Breast epithelium (tissue), 4 donors: Measurements from ENCODE around the gene TPST1. TPM values are rescaled to one million over a fixed set of nuclear protein-coding genes. Genes with fewer than 3 reads are reported as not detected.
A peak's percentile ranks its signal among the peaks of the same experiment; 100 is the strongest.

ENCODE experiments used
- DNase-seq, 2 donors: peaks; one replicate each; pipeline ENCODE4 v3.0.0-alpha.2; 2019; ENCODE audit warnings: low spot score in 2 of 2
- H3K27ac ChIP-seq, 2 donors: fragments of 200-600 bp; sonication (generic) in 1 of 2; one replicate each; pipeline ENCODE4 v1.5.1; 2016 to 2019; ENCODE audit warnings: mild to moderate bottlenecking in 1 of 2
- H3K27me3 ChIP-seq, 2 donors: fragments of 200-600 bp; sonication (generic) in 1 of 2; one replicate each; pipeline versions ENCODE4 v1.5.1 to v1.6.0; 2017 to 2019; ENCODE audit warnings: control low read depth in 1 of 2, mild to moderate bottlenecking in 1 of 2
- H3K36me3 ChIP-seq: fragments of 200-600 bp; one replicate; pipeline ENCODE4 v1.5.1; 2019
- H3K4me1 ChIP-seq, 2 donors: fragments of 200-600 bp; sonication (generic); one replicate each; pipeline ENCODE4 v1.5.1; 2016 to 2019; ENCODE audit warnings: control low read depth in 1 of 2
- H3K4me3 ChIP-seq, 3 donors: fragments of 200-600 bp; sonication (generic); 1 replicate in 2 of 3; 2 replicates in 1 of 3; pipeline ENCODE4 v1.5.1; 2016 to 2019; ENCODE audit warnings: mild to moderate bottlenecking in 3 of 3, moderate library complexity in 2 of 3
- H3K9me3 ChIP-seq, 2 donors: fragments of 200-600 bp; sonication (generic) in 1 of 2; one replicate each; pipeline ENCODE4 v1.5.1; 2016 to 2019; ENCODE audit warnings: control low read depth in 1 of 2
- POLR2A ChIP-seq: fragments of 450-650 bp; IDR thresholded peaks from one replicate; pipeline ENCODE4 v1.6.1; 2016; ENCODE audit warnings: antibody characterized with exemption, mild to moderate bottlenecking, moderate library complexity
- POLR2AphosphoS5 ChIP-seq, 3 donors: sonication (generic); formaldehyde crosslinking; IDR thresholded peaks; one replicate each; pipeline ENCODE4 v1.6.1; 2017; ENCODE audit warnings: antibody characterized with exemption in 3 of 3
- intact Hi-C: fragments of 100-400 bp; cut with DNase I; formaldehyde crosslinking; loops from one replicate; pipeline ENCODE4 v1.15.1; 2023; ENCODE audit warnings: low total_unique reads
- total RNA-seq, 3 donors: library from RNA; depleted of rRNA; stranded (reverse); fragments of >200 nt; gene quantifications; one replicate each; pipeline ENCODE4 v1.1.0, GENCODE V29; 2016
- TF ChIP-seq, protein P1 (sequence below), 3 donors: fragments of 450-650 bp; IDR thresholded peaks; one replicate each; pipeline ENCODE4 v1.5.1; 2016 to 2017; ENCODE audit warnings: antibody characterized with exemption in 3 of 3, mild to moderate bottlenecking in 3 of 3, moderate library complexity in 3 of 3

The TPST1 gene
- total RNA-seq, 3 donors from 2014 or later: 23.2 to 34.4 (median 23.3) TPM

DNA sequence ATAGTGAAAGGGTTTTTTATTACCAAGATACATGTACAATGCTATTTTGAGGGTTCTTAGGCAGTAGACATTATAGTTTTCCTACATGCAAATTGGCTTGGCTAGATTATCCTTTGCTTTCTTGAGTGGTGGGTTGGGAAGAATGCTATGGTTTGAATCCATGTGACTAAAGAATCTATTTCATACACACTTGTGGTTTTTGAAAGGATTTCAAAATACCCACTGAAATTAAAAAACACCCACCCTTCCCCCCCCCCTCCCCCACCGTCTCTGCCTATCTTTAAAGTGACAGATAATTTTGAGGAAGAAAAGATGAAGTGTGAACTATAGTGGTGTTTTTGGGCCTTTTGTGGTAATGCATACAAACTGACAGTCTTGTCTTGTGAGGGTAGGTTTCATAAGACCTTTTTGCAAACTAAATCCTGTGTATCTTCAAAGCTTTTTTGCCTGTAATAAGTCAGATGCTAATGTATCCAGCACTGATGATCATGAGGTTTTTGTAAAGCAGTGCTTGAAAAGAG is 90.9 kb downstream of the TPST1 start:
- Histone ChIP-seq H3K36me3 (no peaks in the 10 kb centered on the region), H3K27ac (peak overlapping the region in 1 of 2 donors; percentile 61), H3K4me1 (no peaks in the 10 kb centered on the region), H3K27me3 (no peaks in the 10 kb centered on the region), H3K4me3 (no peak overlapping the region), H3K9me3 (peaks cover 4 to 12% of the 10 kb centered on the region in 2 donors)
- intact Hi-C loops: no loop called here
- no peak for DNase-seq
- TF ChIP-seq POLR2AphosphoS5 (IDR thresholded peaks at IDR 0.05) (no peak), POLR2A (no peak)
- TF ChIP-seq, protein P1, sequence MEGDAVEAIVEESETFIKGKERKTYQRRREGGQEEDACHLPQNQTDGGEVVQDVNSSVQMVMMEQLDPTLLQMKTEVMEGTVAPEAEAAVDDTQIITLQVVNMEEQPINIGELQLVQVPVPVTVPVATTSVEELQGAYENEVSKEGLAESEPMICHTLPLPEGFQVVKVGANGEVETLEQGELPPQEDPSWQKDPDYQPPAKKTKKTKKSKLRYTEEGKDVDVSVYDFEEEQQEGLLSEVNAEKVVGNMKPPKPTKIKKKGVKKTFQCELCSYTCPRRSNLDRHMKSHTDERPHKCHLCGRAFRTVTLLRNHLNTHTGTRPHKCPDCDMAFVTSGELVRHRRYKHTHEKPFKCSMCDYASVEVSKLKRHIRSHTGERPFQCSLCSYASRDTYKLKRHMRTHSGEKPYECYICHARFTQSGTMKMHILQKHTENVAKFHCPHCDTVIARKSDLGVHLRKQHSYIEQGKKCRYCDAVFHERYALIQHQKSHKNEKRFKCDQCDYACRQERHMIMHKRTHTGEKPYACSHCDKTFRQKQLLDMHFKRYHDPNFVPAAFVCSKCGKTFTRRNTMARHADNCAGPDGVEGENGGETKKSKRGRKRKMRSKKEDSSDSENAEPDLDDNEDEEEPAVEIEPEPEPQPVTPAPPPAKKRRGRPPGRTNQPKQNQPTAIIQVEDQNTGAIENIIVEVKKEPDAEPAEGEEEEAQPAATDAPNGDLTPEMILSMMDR (IDR thresholded peaks at IDR 0.05): no peak

DNA sequence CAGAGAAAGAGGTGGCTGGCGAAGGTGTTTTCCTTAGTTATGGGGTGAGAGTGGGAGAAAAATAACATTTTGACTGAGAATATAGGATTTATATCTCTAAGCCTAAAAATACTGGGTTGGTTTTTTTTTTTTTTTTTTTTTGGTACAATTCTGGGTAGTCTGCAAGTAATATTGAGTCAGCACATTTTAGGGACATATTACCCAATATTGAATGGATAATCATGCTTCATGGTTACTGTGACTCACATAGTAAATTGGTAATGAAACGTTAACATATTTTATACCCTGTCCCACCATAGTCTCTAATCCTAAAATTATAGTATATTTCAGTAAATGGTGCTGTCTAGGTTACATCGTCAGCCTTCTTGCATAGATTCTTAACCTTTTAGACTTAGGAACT is 91.4 kb downstream of the TPST1 start:
- Histone ChIP-seq H3K9me3 (peaks cover 4 to 12% of the 10 kb centered on the region in 2 donors), H3K4me1 (no peaks in the 10 kb centered on the region), H3K27ac (peak overlapping the region; percentile 55 to 61), H3K4me3 (no peak overlapping the region), H3K36me3 (no peaks in the 10 kb centered on the region), H3K27me3 (no peaks in the 10 kb centered on the region)
- no peak for TF ChIP-seq POLR2AphosphoS5 (IDR thresholded peaks at IDR 0.05)
- no peak for TF ChIP-seq POLR2A
- TF ChIP-seq, protein P1 (IDR thresholded peaks at IDR 0.05): no peak
- DNase-seq: no peak
- intact Hi-C loops: no loop called here

DNA sequence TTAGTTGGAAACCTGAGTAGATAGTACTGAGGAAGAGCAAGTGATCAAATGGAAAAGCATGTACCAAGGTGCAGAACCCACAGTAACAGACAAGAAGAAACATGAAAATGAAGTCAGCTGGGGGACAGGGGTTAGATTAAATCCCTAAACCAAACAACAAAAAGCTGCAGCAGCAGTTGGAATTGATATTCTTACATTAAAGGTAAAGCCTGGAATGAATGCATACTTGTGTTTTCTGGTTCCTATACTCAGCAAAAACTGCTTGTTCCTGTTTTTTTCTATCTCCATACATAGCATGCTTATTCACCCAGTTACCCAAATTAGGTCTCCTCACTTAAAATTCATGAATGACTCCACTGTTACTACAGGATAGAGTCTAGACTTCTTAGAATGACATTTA is 92.4 kb downstream of the TPST1 start:
- no peak for TF ChIP-seq POLR2AphosphoS5 (IDR thresholded peaks at IDR 0.05)
- TF ChIP-seq, protein P1 (IDR thresholded peaks at IDR 0.05): no peak
- no peak for TF ChIP-seq POLR2A
- Histone ChIP-seq H3K4me3 (no peak overlapping the region), H3K9me3 (peaks cover 4 to 12% of the 10 kb centered on the region in 2 donors), H3K27me3 (no peaks in the 10 kb centered on the region), H3K4me1 (no peaks in the 10 kb centered on the region), H3K27ac (peak overlapping the region; percentile 53 to 55), H3K36me3 (no peaks in the 10 kb centered on the region)
- intact Hi-C loops: no loop called here
- no peak for DNase-seq

DNA sequence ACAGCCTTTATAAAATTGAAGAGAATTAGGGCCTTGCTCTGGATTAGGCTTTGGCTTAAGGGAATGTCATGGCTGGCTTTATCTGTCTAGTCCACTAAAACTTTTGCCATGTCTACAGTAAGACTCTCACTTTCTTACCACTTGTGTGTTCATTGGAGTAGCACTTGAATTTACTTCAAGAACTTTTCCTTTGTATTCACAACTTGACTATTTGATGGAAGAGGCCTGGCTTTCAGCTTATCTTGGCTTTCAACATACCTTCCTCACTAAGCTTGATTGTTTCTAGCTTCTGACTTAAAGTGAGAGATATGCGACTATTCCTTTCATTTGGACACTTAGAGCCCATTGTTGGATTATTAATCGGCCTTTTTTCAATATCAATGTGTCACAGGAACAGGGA is 96.1 kb downstream of the TPST1 start:
- no peak overlapping the region for H3K4me3 ChIP-seq
- H3K4me1 ChIP-seq: no peaks in the 10 kb centered on the region
- H3K36me3 ChIP-seq: no peaks in the 10 kb centered on the region
- TF ChIP-seq POLR2AphosphoS5 (IDR thresholded peaks at IDR 0.05) (no peak), POLR2A (no peak)
- TF ChIP-seq, protein P1 (IDR thresholded peaks at IDR 0.05): no peak
- H3K27me3 ChIP-seq: no peaks in the 10 kb centered on the region
- peaks cover 4 to 12% of the 10 kb centered on the region in 2 donors for H3K9me3 ChIP-seq
- no peak overlapping the region for H3K27ac ChIP-seq
- intact Hi-C loops: no loop called here
- no peak for DNase-seq

GRCh38 chr7:66301737-66302136 is 96.6 kb downstream of the TPST1 start:
- H3K36me3 ChIP-seq: no peaks in the 10 kb centered on the region
- H3K4me3 ChIP-seq: no peak overlapping the region
- no peak for DNase-seq
- H3K27me3 ChIP-seq: no peaks in the 10 kb centered on the region
- peaks cover 4 to 12% of the 10 kb centered on the region in 2 donors for H3K9me3 ChIP-seq
- intact Hi-C loops: no loop called here
- no peak for TF ChIP-seq POLR2A
- no peak for TF ChIP-seq POLR2AphosphoS5 (IDR thresholded peaks at IDR 0.05)
- TF ChIP-seq, protein P1 (IDR thresholded peaks at IDR 0.05): no peak
- H3K27ac ChIP-seq: no peak overlapping the region
- H3K4me1 ChIP-seq: no peaks in the 10 kb centered on the region
